GM21737 (cell line): Measurements from ENCODE around the gene CHRFAM7A.
"Not testable (repeated sequence)": the region's sequence is repeated elsewhere in the genome, so short reads cannot be mapped to it uniquely, and the experiment has no call there.

Experiments used
- ATAC-seq: cut with Tn5 transposase; IDR thresholded peaks from one replicate; pipeline ENCODE4 v1.9.1; 2021; ENCODE audit warnings: mild to moderate bottlenecking, moderate library complexity; ENCODE audit not compliant: unreplicated experiment

The CHRFAM7A gene

GRCh38 chr15:30392766-30393663, at the start of gene CHRFAM7A:
Gene CHRFAM7A (minus strand): TSS chr15:30393540. CDS start chr15:30383351, 10,189 bp downstream.
- not testable (repeated sequence) for ATAC-seq

DNA sequence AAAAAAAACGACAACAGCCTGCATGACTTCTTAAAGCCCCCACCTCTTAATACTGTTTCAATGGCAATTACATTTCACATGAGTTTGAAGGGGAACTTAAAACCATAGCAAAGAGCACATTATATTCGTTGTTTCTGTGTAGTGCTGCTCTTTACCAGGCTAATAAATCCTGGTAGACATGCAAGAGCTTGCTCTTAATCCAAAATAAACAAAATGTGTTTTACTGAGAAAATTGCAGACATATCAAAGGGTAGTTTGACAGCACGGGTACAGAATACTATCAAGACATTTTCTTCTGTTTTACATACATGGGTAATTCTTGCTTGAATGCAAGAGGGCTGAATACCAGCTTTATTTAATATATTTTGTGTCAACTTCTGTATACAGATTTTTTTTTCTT, 45.0 kb upstream of the CHRFAM7A start:
- not testable (repeated sequence) for ATAC-seq

DNA sequence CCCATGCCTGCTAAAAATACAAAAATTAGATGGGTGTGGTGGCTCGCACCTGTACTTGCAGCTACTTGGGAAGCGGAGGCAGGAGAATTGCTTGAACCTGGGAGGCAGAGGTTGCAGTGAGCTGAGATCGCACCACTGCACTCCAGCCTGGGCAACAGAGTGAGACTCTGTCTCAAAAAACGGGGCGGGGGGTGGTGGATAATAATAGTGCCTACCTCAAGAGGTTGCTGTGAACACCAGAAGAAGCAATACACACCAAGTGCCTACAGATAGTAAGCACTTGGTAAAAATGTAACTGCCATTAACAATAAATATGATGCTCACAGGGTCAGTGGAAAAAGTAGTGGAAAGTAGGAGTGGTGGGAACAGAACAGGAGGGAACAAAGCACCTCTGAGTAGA, 42.5 kb upstream of the CHRFAM7A start:
- ATAC-seq = not testable (repeated sequence)

- not testable (repeated sequence) for ATAC-seq
These were observed 27.4 kb upstream of the CHRFAM7A start for GRCh38 chr15:30420723-30421122.

DNA sequence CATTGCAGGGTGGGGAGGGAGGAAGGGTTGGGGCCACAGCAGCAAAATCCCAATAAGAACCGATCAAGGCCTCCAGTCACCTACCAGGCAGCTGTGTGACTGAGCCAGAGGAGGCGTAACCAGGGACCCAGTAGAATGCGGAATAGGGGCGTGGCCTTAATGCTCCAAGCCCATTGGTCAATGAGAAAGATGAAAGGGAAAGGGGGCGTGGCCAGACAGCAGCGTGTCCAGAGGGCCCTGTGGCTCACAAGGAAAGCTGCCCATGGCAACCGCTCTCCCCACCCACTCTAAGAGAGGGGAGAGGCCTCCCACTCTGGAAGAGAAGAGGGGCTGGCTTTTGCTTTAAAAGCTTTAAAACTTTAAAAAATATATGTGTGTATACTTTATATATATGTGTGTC, 20.8 kb upstream of the CHRFAM7A start, which contains the start of gene GOLGA8R:
Gene GOLGA8R, minus strand, starts transcription at position 101 of the 400 bp plus-strand sequence. Its CDS starts 98 bp downstream, at position 3.
- not testable (repeated sequence) for ATAC-seq

- not testable (repeated sequence) for ATAC-seq
These were observed 14.3 kb upstream of the CHRFAM7A start for GRCh38 chr15:30407636-30408035.

DNA sequence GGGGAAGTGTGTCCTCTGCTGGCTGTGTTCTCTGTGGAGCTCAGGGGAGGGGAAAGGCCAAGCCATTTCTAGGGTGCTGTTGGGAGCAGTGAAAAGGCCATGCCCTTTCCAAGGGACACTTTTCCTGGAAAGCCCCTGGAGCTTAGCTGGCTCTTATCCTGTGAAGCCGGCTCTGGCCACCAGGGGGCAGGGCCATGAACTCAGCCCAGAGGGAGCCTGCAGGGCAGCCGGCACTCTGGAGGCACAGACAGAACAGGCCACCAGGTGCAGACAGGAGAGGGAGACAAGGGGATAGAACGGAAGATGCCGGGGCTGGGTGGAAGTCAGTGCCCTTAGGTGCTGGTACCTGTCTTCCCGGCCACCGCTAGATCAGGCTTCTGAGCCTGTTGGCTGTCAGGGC, 5.6 kb upstream of the CHRFAM7A start:
- not testable (repeated sequence) for ATAC-seq

GRCh38 chr15:30393664-30393991, 288 bp upstream of the CHRFAM7A start:
- not testable (repeated sequence) for ATAC-seq

DNA sequence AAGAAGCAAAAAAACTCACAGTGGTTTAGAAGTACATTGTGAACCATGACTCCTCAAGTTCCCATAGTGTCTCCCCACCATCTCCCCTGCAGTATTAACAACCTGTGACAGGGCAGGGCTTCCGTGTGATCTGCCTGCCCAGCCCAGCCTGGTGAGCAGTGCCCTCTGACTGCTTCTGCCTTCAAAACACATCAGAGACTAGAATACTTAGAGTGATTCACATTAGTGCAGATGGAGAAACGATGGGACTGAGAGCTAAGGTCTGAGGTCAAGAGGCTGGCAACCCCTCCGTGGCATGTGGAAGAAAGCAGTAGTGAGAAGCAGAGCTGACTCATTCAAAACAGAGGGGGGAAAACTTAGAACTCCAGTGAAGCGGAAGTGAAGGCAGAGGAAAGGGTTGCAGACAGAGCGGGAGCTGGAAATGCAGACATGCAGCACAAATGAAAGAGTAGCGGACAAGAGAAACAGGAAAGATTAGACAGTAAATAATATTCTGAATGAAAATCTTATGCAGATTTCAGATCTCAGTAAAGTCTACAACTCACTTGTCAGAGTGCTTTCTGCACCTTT, 6.9 kb downstream of the CHRFAM7A start:
- not testable (repeated sequence) for ATAC-seq

DNA sequence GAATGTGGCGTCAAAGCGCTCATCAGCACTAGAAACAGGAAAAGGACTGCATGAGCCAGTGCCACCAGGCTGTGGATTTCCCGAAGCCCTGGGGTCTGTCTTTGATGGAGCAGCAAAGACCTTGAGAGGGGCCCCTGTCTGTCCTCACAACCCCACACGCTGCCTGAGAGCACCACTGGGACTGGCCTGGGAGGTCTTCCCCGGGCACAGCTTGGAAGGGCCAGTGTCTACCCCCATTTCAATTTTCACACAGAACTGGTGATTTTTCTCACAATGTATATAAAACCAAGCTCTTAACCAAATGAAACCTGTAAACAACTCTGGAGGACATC, 16.3 kb downstream of the CHRFAM7A start:
- ATAC-seq = not testable (repeated sequence)

GRCh38 chr15:30376375-30377081, 16.8 kb downstream of the CHRFAM7A start:
- not testable (repeated sequence) for ATAC-seq

DNA sequence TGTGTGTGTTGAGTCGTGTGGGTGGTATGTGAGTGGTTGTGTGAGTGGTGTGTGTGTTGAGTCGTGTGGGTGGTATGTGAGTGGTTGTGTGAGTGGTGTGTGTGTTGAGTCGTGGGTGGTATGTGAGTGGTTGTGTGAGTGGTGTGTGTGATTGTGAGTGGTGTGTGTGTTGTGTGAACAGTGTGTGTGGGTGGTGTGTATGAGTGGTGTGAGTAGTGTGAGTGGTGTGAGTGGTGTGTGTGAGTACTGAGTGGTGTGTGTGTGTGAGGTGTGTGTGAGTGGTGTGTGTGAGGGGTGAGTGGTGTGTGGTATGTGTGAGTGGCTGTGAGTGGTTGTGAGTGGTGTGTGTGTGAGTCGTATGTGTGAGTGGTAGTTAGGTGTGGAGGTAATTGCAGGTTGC, 17.5 kb downstream of the CHRFAM7A start:
- ATAC-seq = not testable (repeated sequence)

DNA sequence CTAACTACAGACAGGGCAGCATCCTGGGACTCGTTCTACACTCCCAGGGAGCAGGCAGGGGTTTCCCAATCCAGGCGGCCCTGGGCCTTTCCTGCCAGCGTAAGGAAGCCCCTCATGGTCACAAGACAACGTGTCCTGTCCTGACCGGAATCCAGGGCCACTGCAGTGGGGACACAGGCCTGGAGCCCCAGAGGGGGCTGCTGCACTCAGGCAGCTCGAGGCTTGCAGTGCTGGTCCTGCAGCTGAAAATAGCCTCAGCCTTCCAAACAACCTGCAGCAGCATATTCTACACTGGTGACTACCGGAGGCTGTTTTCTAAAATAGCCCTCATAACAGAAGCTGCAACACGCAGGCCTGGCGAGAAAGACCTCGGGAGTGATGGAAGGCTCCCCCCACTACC, 18.5 kb downstream of the CHRFAM7A start:
- not testable (repeated sequence) for ATAC-seq

GRCh38 chr15:30368271-30368670, 25.1 kb downstream of the CHRFAM7A start:
- not testable (repeated sequence) for ATAC-seq

GRCh38 chr15:30367246-30367645, 26.1 kb downstream of the CHRFAM7A start:
- not testable (repeated sequence) for ATAC-seq

DNA sequence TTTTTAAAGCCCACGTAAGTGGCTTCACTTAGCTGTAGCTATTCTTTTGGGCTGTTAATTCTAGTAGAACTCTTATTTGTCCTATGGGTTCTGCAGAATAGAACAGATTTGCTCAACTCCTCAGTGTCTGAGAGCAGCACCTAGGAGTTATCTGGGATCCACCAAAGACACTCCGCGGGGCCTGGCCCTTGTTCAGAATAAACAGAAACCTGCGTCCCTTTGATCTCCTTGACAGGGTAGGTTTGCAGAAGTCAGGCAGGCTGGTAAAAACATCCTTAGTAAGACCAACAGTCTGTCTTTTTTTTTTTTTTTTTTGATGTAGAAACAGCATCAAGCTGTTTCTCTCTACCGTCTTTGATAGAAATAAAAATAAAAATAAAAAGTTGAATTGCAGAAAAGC, 31.9 kb downstream of the CHRFAM7A start:
- not testable (repeated sequence) for ATAC-seq

GRCh38 chr15:30360990-30361389, 32.4 kb downstream of the CHRFAM7A start:
- ATAC-seq = not testable (repeated sequence)

- ATAC-seq = not testable (repeated sequence)
These were observed 38.3 kb downstream of the CHRFAM7A start for GRCh38 chr15:30355043-30355442.

DNA sequence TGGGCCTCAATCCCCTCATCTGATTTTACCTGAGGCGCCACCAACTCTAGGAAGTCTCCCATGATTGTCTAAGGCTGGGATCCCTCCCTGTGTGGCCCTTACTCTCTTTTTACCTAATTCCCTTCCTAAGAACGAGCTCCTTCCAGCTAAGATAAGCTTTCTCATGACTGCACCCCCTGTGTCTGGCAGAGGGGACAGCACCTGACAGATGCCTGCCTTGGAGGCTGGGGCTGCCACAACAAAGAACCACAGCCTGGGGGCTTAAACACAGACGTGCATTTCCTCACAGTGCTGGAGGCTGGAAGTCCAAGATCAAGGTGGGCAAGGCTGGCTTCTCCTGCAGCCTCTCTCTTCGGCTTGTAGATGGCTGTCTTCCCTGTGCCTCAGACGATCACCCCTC, 43.5 kb downstream of the CHRFAM7A start:
- not testable (repeated sequence) for ATAC-seq

GRCh38 chr15:30336584-30336983, 56.8 kb downstream of the CHRFAM7A start:
- ATAC-seq = not testable (repeated sequence)

GRCh38 chr15:30334152-30334551, 59.2 kb downstream of the CHRFAM7A start:
- not testable (repeated sequence) for ATAC-seq
